NCI-H2029 (cell line): ENCODE data around the gene USP40.

Source experiments
- DNase-seq: peaks from one replicate; lab custom pipeline; 2025; lab: John Stamatoyannopoulos, UW

Gene USP40

GRCh38 chr2:233551491-233551890 lies 15.1 kb downstream of the USP40 start:
- no peak for DNase-seq

GRCh38 chr2:233546774-233547173 lies 19.8 kb downstream of the USP40 start:
- no peak for DNase-seq

DNA sequence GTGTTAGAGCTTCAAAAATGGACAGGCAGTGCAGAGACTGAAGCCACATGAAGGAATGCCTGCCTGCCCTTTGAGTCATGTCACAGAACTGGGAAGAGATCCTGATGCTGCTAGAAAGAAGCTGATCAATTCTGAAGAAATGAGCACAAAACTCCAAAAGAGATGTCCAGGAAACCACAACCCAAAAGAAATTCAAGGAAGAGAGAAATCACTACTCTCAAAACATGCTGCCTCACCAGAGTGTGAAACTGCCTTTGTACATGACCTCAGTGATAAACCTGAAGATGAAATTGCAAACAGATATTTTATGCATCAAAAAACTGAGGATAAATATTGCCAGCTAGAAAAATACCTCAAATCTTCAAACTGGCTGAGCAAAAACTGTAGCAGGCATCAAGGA lies 20.5 kb downstream of the USP40 start:
- no peak for DNase-seq

DNA sequence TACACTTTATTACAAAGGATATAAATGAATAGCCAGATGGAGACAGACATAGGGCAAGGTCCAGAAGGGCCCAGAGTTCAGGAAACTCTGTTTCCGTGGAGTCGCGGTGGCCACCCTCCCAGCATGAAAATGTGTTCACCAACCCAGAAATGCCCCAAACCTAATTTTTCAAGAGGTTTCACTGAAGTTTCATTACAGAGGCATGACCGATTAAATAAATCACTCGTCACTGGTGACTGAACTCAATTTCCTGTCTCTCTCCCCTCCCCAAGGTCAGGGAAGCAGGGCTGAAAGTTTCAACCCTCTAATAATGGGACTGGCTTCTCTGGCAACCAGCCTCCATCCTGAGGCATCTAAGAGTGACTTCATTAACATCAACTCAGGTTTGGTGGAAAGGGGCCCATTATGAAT lies 22.4 kb downstream of the USP40 start:
- DNase-seq = no peak

- DNase-seq = no peak
Observed at GRCh38 chr2:233542507-233542906, 24.1 kb downstream of the USP40 start.

DNA sequence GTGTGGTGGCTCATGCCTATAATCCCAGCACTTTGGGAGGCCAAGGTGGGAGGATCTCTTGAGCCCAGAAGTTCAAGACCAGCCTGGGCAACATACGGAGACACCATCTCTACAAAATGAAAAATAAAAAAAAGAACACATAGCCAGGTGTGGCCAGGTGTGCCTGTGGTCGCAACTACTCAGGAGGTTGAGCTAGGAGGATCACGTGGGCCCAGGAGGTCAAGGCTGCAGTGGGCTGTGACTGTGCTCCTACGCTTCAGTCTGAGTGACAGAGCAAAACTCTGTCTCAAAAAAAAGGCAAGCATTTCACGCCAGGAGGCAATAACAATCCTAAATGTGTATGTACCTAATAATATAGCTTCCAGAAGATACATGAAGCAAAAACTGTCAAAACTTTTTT lies 27.8 kb downstream of the USP40 start:
- no peak for DNase-seq

DNA sequence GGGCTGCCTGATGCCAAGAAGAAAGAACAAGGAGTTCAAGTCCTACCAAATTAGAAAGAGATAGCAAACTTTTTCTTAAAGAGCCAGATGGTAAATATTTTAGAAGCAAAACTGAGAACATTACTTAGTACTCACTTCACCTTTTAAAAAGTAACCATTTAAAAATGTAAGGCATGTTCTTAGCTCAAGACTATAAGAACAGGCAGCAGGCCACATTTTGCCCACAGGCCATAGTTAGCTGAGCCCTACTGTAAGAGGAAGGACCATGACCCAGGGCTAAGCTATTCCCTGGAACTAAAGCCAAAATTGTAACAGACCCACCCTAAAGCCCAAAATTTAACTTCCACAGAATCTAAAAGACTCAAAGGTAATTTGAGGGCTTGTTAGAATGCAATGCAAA lies 31.3 kb downstream of the USP40 start:
- DNase-seq = no peak

DNA sequence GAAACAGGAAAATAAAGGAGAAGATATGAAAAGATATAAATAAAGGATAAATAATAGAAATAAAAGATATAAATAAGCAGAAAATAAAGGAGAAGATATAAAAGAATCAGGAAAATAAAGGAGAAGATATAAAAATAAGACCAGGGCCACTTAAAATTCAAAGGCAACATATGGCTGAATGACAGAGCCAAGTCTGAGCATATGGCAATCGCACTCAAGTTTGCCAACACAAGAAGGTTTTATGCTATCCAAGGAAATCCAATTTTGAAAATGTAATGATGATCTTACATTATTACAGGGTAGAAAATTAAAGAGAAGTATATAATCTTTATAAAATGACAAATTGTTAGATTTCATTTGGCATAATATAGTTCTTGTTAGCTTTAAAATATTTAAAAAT lies 33.6 kb downstream of the USP40 start:
- no peak for DNase-seq

DNA sequence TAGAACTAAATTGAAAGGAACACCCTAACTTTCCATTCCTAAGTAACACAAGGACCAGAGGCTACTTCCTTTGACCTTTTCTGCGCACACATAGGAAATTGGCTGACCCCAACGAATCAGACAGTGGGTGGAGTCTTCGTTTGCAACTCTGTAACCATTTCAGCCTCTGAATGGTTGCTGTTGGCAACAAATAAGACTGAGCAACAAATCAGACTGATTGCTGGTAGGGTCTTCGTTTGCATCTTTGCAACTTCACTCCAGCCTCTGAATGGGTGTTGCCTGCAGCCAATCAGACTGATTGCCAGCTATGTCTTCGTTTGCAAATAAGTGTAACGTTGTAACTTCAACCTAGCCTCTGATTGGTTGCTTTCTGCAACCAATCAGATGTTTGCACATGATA lies 34.6 kb downstream of the USP40 start:
- DNase-seq = no peak

GRCh38 chr2:233530381-233530780 lies 36.2 kb downstream of the USP40 start:
- no peak for DNase-seq

- DNase-seq = no peak
Observed at GRCh38 chr2:233528182-233528581, 38.4 kb downstream of the USP40 start.

- DNase-seq = no peak
Observed at GRCh38 chr2:233525791-233526190, 40.8 kb downstream of the USP40 start.

DNA sequence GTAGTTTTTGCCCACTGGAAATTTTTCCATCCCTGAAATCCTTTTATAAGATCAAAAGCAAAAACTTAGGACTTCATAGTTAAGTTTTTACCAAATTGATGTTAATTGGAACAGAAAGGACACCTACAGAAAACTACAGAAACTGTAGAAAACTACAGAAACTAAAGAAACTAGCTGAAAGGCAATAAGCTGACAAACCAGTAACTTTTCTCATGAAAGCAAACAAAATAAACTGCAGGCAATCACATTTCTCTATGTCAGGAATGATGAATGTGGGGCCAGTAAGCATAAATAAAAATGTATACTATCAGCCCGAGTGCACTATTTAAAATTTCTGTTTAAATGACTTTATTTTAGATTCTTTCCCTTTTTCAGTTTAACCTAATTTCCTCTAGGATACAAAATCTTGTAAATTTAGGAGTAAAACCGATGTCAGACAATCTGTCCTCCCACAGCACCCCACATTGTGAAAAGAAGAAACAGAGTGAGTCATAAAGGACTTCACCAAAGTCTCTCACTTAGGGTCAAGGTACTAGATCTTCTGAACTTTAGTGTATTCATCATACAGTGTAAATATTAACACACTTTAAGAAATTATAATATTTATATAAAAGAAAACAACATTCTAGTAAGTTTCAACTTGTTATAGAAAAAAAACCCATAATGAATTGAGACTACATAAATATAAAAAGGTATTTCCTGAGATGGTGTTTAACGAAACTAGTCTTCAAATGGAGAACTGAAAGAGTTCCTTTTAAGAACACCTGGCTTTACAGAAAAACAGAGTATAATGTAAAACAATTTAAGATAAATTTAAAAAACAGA lies 46.6 kb downstream of the USP40 start:
- no peak for DNase-seq

- peak; percentile 17 for DNase-seq
Observed at GRCh38 chr2:233513953-233514655, 52.5 kb downstream of the USP40 start.

GRCh38 chr2:233503947-233504637 lies 62.5 kb downstream of the USP40 start:
- DNase-seq = no peak

- no peak for DNase-seq
Observed at GRCh38 chr2:233503481-233503880, 63.1 kb downstream of the USP40 start.

- DNase-seq = no peak
Observed at GRCh38 chr2:233501198-233502076, 65.1 kb downstream of the USP40 start.

DNA sequence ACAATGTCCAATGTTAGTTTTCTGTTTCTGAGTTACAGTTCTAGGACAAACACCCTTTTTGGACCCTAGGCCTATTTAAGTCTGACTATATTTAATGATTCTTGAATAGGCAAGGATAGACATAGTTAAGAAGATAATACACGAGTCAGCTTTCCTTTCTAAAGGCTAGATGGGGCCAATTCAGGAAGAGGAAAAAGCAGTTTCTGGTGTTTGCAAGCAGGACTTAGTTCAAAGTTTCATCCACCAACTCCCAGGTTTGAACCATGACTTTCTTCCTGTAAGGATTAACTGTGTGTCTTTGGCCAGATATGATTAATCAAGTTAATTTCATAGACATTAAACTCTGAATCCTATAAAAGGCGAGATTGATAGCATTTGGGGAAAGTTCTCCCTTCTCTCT lies 66.7 kb downstream of the USP40 start:
- DNase-seq = no peak

DNA sequence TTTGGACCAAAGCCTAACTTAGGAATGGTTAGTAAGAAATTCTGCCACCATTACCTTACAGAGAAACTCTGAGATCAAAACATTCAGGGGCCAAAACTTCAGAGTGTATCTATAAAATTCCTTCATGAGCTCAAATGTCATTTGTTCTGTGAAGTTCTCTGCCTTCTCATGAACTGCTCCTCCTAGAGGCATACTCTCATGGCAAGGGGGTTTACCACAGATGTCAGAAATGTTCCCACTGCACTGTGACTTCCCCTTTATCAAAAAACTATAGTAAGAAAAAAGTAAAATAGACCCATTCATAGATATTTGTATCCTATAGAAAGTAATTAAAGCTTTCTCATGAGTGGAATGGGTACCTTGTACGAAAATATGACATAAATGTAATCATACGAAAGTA lies 68.5 kb downstream of the USP40 start:
- no peak for DNase-seq

- no peak for DNase-seq
Observed at GRCh38 chr2:233497692-233498091, 68.9 kb downstream of the USP40 start.

DNA sequence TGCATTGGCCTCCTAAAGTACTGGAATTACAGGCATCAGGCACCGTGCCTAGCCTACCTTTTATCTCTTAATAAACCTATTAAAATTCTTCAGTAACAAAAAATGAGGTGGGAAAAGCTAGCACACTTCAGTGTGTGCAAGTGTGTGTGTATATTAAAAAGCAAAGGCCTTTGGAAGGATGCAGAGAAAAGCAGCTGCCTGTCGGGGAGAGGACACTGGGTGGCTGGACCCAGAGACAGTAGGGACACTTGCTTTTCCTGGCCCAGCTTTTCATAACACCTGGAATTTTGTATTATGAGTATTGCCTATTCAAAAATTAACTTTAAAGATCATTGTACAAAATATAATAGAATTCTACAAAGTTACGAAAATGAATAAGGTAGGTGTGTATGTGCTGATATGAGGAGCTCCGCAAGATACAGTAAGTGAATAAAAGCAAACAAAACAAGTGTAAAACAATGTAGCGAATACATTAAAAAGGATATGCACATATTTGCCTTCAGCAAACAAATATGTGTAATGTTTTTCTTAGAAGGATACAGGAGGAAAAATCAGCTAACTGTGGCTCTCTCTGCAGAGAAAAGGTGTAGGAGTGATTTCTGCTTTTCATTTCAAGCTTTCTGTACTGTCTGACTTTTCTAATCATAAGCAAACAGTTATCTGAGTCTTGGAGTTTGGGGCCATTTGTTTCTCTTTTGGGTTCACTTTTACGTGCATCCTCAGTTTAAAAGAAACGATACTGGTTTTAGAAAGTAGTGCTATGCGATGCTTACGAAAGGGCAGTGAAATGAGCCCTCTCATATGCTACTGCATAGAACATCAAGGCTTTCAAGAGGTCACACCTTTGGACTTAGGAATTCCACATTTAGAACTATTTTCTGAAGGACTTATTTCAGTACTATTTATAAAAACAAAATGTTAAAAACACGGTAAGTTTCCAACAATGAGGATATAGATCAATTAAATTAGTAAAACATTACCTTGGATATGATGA lies 70.8 kb downstream of the USP40 start:
- no peak for DNase-seq
